ENCODE results near the gene CRADD. TPM values are rescaled to one million over a fixed set of nuclear protein-coding genes. Genes with fewer than 3 reads are reported as not detected.

The CRADD gene
- total RNA-seq, 2 experiments from 2014 or later: 5.8 to 9.2 TPM

DNA sequence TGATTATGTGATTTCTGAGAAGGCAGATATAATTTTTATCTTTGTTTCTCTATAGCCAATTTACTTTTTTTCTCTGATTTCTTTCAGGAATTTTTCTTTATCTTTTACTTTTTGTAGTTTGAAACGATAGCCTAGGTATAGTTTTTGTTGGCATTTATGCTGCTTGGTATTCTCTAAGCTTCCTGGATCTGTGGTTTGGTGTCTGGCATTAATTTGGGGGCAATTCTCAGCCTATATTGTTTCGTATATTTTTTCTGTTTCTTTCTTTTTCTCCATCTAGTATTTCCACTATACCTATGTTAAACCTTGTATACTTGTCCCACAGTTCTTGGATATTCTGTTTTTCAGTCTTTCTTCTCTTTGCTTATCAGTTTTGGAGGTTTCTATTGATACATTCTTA is 45.0 kb downstream of the CRADD start:
- intact Hi-C loops (cut with DNase I, micrococcal nuclease): no loop called here
- Mint-ChIP-seq H3K4me3 (no peak overlapping the region), H3K36me3 (ENCODE audit: low read depth) (peaks cover 44% of the 10 kb centered on the region), H3K27me3 (no peaks in the 10 kb centered on the region), H3K9me3 (peaks cover 15% of the 10 kb centered on the region), H3K27ac (no peak overlapping the region), H3K4me1 (ENCODE audit: low read depth) (no peaks in the 10 kb centered on the region)
- no peaks in the 10 kb centered on the region for H3K27me3 ChIP-seq (ENCODE audit: control insufficient read depth in 1 of 2, insufficient read depth in 2 of 2, low read length in 2 of 2)
- no peaks in the 10 kb centered on the region for H3K36me3 ChIP-seq (ENCODE audit: insufficient read depth, low read length)
- ChIA-PET CTCF (no interaction called here), POLR2A (interaction anchor here (0.6 kb wide), 1 partner anchor 81 kb away, joined by 3 read pairs; no protein-coding TSS in a partner anchor)
- TF ChIP-seq, protein P1, sequence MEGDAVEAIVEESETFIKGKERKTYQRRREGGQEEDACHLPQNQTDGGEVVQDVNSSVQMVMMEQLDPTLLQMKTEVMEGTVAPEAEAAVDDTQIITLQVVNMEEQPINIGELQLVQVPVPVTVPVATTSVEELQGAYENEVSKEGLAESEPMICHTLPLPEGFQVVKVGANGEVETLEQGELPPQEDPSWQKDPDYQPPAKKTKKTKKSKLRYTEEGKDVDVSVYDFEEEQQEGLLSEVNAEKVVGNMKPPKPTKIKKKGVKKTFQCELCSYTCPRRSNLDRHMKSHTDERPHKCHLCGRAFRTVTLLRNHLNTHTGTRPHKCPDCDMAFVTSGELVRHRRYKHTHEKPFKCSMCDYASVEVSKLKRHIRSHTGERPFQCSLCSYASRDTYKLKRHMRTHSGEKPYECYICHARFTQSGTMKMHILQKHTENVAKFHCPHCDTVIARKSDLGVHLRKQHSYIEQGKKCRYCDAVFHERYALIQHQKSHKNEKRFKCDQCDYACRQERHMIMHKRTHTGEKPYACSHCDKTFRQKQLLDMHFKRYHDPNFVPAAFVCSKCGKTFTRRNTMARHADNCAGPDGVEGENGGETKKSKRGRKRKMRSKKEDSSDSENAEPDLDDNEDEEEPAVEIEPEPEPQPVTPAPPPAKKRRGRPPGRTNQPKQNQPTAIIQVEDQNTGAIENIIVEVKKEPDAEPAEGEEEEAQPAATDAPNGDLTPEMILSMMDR (IDR thresholded peaks at IDR 0.05): no peak
- H3K9me3 ChIP-seq (ENCODE audit: control insufficient read depth in 1 of 2, insufficient read depth in 1 of 2, low read length in 2 of 2): peaks cover 4 to 7% of the 10 kb centered on the region in 2 experiments
- ATAC-seq (ENCODE audit: poor library complexity) (no peak), DNase-seq (no peak)
- H3K4me3 ChIP-seq (ENCODE audit: low read length): no peak overlapping the region
- no peaks in the 10 kb centered on the region for H3K4me1 ChIP-seq (ENCODE audit: insufficient read depth, low read length)
- no peak overlapping the region for H3K27ac ChIP-seq (ENCODE audit: low read depth in 1 of 2, low read length in 2 of 2)

DNA sequence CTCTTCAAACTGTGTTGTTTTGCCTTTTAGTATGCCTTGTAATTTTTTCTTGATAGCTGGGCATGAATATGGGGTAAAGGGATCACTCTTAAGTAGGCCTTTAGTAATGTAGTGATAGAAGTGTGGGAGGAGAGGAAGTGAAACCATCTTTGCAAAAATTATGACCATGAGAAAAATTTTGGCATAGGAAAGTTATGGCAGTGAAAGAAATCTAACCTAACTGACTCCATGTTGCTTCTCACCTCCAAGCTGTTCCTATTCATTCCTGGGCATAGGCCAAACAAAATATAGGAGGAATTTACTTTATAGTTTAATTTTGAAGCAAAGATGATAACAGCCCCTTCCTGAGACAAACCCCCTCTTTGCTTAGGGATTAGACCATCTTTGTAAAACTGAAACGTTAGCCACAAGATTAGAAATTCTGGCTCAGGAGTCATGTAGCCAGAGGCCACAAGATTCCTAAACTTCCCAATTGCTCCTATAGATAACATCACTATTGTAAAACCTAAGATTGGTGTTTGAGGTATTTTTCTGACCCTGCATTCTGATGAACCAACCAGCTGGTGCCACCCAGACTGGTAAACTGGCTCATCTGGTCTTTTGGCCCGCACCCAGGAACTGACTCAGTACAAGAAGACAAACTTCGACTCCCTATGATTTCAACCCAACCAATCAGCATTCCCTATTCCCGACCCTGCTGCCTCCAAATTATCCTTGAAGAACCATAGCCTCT is 45.8 kb downstream of the CRADD start:
- H3K27me3 Mint-ChIP-seq: no peaks in the 10 kb centered on the region
- no peaks in the 10 kb centered on the region for H3K4me1 Mint-ChIP-seq (ENCODE audit: low read depth)
- TF ChIP-seq, protein P1 (IDR thresholded peaks at IDR 0.05): no peak
- intact Hi-C loops (cut with DNase I, micrococcal nuclease): no loop called here
- Histone ChIP-seq H3K4me1 (ENCODE audit: insufficient read depth, low read length) (no peaks in the 10 kb centered on the region), H3K36me3 (ENCODE audit: insufficient read depth, low read length) (no peaks in the 10 kb centered on the region), H3K27ac (ENCODE audit: low read depth in 1 of 2, low read length in 2 of 2) (no peak overlapping the region), H3K9me3 (ENCODE audit: control insufficient read depth in 1 of 2, insufficient read depth in 1 of 2, low read length in 2 of 2) (peaks cover 4 to 7% of the 10 kb centered on the region in 2 experiments), H3K4me3 (ENCODE audit: low read length) (no peak overlapping the region), H3K27me3 (ENCODE audit: control insufficient read depth in 1 of 2, insufficient read depth in 2 of 2, low read length in 2 of 2) (no peaks in the 10 kb centered on the region)
- POLR2A ChIA-PET: interaction anchor here (0.6 kb wide), 1 partner anchor 80 kb away, joined by 3 read pairs; no protein-coding TSS in a partner anchor
- peaks cover 15% of the 10 kb centered on the region for H3K9me3 Mint-ChIP-seq
- no peak overlapping the region for H3K27ac Mint-ChIP-seq
- ATAC-seq (ENCODE audit: poor library complexity) (no peak), DNase-seq (no peak)
- no peak overlapping the region for H3K4me3 Mint-ChIP-seq
- H3K36me3 Mint-ChIP-seq (ENCODE audit: low read depth): peaks cover 37% of the 10 kb centered on the region
- CTCF ChIA-PET: no interaction called here

DNA sequence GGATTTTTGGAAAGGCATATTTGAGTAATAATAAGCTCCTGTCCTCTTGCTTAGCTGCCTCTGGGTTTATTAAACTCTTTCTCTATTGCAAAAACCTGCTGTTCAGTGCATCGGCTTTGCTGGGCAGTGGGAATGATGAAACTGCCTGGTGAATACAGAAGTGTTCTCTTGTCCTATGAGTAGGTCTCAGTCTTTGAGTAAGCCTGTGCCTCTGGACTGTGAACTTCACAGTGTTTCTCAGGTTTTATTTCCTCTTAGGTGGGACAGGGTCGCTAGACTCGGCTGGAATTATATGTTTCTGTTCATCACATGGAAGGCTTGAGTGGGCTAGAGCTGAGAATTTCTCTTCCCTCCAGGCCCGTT is 46.4 kb downstream of the CRADD start:
- no peak for ATAC-seq (ENCODE audit: poor library complexity)
- Mint-ChIP-seq H3K4me1 (ENCODE audit: low read depth) (no peaks in the 10 kb centered on the region), H3K36me3 (ENCODE audit: low read depth) (peaks cover 32% of the 10 kb centered on the region), H3K27ac (no peak overlapping the region), H3K27me3 (no peaks in the 10 kb centered on the region), H3K9me3 (peaks cover 15% of the 10 kb centered on the region), H3K4me3 (no peak overlapping the region)
- Histone ChIP-seq H3K4me3 (ENCODE audit: low read length) (no peak overlapping the region), H3K36me3 (ENCODE audit: insufficient read depth, low read length) (no peaks in the 10 kb centered on the region), H3K4me1 (ENCODE audit: insufficient read depth, low read length) (no peaks in the 10 kb centered on the region), H3K9me3 (ENCODE audit: control insufficient read depth in 1 of 2, insufficient read depth in 1 of 2, low read length in 2 of 2) (peaks cover 4 to 7% of the 10 kb centered on the region in 2 experiments), H3K27ac (ENCODE audit: low read depth in 1 of 2, low read length in 2 of 2) (no peak overlapping the region), H3K27me3 (ENCODE audit: control insufficient read depth in 1 of 2, insufficient read depth in 2 of 2, low read length in 2 of 2) (no peaks in the 10 kb centered on the region)
- no peak for DNase-seq
- intact Hi-C loops (cut with DNase I, micrococcal nuclease): no loop called here
- TF ChIP-seq, protein P1 (IDR thresholded peaks at IDR 0.05): no peak
- ChIA-PET POLR2A (no interaction called here), CTCF (no interaction called here)

All from CD4-positive, alpha-beta T cell (primary cell).